HL-60/S4 (cell line): Measurements from ENCODE around the gene P2RY6.

Experiments used
- in situ Hi-C: fragments of 300-500 bp; cut with MboI; formaldehyde crosslinking; loops from 2 replicates; pipeline ENCODE4 v1.14.3; 2022; ENCODE audit warnings: low sequenced_read_pairs

P2RY6 gene

DNA sequence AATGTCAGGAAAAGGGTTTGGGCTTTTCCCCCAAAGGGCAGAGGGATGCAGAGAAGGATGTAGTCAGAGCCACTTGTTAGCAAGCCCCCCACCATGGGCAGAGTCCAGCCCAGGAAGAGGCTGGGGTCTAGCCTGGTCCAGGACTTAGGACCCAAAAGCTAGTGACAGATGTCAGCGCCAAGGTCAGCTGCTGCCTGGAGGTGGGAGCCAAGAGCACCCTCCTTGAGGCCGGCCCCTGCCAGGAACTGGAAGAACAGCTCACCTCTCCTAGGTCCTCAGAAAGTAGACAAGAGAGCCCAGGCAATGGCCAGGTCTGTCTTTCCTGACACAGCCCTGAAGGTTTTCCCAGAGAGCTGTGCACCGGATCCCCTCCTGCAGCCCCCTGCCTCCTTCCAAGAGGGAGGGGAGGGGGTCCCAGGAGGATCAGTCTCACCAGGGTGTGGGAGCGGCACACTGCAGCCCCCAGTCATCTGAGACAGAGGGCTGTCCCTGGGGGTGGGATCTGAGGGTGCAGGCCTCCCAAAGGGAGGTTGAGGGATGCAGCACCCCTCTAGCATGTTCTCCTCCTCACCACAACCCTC, 21.3 kb downstream of the P2RY6 start:
- in situ Hi-C loops = no loop called here

DNA sequence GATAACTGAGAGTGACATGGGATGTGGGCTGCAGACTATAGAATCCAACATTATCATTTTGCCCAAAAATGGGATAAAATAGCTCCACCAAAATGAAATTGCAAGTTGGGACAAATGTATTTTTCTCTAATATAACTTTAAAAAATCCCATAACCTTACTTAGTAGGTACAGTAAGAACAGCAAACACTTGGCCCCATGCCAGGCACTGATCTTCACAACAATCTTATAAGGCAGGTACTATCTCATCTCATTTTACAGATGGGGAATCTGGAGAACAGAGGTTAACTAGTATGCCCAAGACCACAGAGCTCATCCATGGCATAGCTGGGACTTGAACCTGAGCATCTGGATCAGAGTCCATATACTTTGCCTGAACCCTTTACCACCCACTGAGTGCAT, 22.5 kb downstream of the P2RY6 start:
- in situ Hi-C loops = loop anchor here (5.0 kb wide), 1 partner anchor 43 kb away; no protein-coding TSS in a partner anchor

DNA sequence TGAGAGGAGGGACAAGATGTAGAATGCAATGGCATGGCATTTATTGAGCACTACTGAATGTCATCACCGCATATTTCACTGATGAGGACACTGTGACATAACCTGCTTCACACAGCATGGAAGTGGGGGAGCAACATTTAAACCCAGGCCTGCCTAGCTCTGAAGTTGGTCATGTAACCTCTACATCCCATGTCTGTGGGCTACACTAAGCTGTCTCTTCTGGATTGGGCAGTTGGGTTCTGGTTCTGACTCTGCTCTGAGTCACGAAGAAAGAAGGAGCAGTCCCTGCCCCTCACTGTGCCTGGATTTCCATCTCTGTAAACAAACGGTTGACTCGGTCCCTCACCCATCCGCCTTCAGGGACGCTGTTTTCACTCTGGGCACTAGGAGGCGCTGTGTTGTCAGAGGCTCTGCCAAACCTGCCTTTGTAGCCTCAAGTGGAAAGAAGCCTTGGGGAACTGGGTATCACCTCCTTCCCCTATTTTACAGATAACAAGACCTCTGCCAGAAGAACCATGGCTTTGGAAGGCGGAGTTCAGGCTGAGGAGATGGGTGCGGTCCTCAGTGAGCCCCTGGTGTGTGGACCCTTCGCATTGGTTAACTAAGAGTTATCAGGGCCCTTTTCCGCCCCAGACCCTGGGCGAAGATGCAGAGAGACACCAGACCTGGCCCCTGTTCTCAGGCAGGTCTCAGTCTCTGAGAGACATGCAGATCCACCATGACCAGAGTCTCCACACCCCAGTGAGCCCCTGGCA, 23.3 kb downstream of the P2RY6 start:
- in situ Hi-C loops = loop anchor here (5.0 kb wide), 1 partner anchor 42 kb away; no protein-coding TSS in a partner anchor

DNA sequence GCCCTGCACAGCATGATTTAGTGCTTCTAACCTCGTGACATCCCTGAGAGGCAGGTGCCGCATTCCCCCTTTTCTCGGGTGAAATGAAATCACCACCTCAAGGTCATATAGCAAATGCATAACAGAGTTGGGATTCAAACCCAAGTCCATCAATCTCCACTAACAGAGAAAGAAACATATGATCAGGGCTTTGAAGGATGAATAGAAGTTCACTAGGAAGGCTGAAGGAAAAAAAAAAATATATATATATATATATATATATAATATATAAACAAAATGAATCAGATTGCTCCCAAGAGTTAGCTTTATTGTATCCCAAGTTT, 23.8 kb downstream of the P2RY6 start:
- in situ Hi-C loops = loop anchor here (5.0 kb wide), 1 partner anchor 41 kb away; no protein-coding TSS in a partner anchor

DNA sequence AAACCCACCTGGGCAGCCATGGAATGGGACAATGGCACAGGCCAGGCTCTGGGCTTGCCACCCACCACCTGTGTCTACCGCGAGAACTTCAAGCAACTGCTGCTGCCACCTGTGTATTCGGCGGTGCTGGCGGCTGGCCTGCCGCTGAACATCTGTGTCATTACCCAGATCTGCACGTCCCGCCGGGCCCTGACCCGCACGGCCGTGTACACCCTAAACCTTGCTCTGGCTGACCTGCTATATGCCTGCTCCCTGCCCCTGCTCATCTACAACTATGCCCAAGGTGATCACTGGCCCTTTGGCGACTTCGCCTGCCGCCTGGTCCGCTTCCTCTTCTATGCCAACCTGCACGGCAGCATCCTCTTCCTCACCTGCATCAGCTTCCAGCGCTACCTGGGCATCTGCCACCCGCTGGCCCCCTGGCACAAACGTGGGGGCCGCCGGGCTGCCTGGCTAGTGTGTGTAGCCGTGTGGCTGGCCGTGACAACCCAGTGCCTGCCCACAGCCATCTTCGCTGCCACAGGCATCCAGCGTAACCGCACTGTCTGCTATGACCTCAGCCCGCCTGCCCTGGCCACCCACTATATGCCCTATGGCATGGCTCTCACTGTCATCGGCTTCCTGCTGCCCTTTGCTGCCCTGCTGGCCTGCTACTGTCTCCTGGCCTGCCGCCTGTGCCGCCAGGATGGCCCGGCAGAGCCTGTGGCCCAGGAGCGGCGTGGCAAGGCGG, 24.5 kb downstream of the P2RY6 start:
- in situ Hi-C loops = loop anchor here (5.0 kb wide), 1 partner anchor 41 kb away; no protein-coding TSS in a partner anchor

- in situ Hi-C loops = loop anchor here (5.0 kb wide), 1 partner anchor 40 kb away; no protein-coding TSS in a partner anchor
Measured at GRCh38 chr11:73297231-73297590, 25.1 kb downstream of the P2RY6 start.

GRCh38 chr11:73297702-73298101, 25.6 kb downstream of the P2RY6 start:
- in situ Hi-C loops = loop anchor here (5.0 kb wide), 1 partner anchor 40 kb away; no protein-coding TSS in a partner anchor

- in situ Hi-C loops = loop anchor here (5.0 kb wide), 1 partner anchor 39 kb away; no protein-coding TSS in a partner anchor
Measured at GRCh38 chr11:73298233-73298632, 26.1 kb downstream of the P2RY6 start.

- in situ Hi-C loops = loop anchor here (5.0 kb wide), 1 partner anchor 38 kb away; no protein-coding TSS in a partner anchor
Measured at GRCh38 chr11:73299751-73300150, 27.6 kb downstream of the P2RY6 start.

GRCh38 chr11:73306069-73306841, 34.1 kb downstream of the P2RY6 start:
- in situ Hi-C loops = no loop called here

DNA sequence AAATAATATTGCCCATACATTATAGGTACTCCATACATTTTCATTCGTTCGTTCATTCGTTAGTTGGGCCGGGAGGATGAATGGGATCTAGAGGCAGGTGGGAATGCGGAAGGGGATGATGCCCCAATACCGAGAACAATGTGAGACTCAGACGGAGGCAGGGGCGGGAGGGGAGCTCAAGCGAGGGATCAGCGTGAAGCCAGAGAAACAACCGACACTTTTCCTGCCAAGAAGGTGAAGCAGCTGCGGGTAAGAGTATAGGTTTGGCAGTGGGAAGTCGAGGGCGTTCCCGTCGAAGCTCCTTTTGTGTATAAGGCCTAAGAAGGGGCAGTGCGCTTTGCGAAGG, 34.8 kb downstream of the P2RY6 start:
- in situ Hi-C loops = no loop called here

- in situ Hi-C loops = no loop called here
Measured at GRCh38 chr11:73307323-73308002, 35.3 kb downstream of the P2RY6 start.

GRCh38 chr11:73308003-73308960, 36.1 kb downstream of the P2RY6 start, which contains the start of gene ARHGEF17:
Gene ARHGEF17 (plus strand): TSS chr11:73308276. CDS start chr11:73308639, 363 bp downstream.
- in situ Hi-C loops = no loop called here

GRCh38 chr11:73308961-73309919, 37.1 kb downstream of the P2RY6 start:
- in situ Hi-C loops = no loop called here

- in situ Hi-C loops = no loop called here
Measured at GRCh38 chr11:73310076-73310475, 37.9 kb downstream of the P2RY6 start.

GRCh38 chr11:73310661-73311393, 38.7 kb downstream of the P2RY6 start:
- in situ Hi-C loops = no loop called here

GRCh38 chr11:73311394-73311869, 39.3 kb downstream of the P2RY6 start:
- in situ Hi-C loops = no loop called here
